NCI-H1105 treated with DMSO at 0.1 percent for 48 hours (cell line): ENCODE measurements around the gene NUP37.
"Not testable (repeated sequence)": the region's sequence is repeated elsewhere in the genome, so short reads cannot be mapped to it uniquely, and the experiment has no call there.

Experiments used
- DNase-seq: peaks from one replicate; lab custom pipeline; 2025; lab: John Stamatoyannopoulos, UW

NUP37 gene, protein sequence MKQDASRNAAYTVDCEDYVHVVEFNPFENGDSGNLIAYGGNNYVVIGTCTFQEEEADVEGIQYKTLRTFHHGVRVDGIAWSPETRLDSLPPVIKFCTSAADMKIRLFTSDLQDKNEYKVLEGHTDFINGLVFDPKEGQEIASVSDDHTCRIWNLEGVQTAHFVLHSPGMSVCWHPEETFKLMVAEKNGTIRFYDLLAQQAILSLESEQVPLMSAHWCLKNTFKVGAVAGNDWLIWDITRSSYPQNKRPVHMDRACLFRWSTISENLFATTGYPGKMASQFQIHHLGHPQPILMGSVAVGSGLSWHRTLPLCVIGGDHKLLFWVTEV

DNA sequence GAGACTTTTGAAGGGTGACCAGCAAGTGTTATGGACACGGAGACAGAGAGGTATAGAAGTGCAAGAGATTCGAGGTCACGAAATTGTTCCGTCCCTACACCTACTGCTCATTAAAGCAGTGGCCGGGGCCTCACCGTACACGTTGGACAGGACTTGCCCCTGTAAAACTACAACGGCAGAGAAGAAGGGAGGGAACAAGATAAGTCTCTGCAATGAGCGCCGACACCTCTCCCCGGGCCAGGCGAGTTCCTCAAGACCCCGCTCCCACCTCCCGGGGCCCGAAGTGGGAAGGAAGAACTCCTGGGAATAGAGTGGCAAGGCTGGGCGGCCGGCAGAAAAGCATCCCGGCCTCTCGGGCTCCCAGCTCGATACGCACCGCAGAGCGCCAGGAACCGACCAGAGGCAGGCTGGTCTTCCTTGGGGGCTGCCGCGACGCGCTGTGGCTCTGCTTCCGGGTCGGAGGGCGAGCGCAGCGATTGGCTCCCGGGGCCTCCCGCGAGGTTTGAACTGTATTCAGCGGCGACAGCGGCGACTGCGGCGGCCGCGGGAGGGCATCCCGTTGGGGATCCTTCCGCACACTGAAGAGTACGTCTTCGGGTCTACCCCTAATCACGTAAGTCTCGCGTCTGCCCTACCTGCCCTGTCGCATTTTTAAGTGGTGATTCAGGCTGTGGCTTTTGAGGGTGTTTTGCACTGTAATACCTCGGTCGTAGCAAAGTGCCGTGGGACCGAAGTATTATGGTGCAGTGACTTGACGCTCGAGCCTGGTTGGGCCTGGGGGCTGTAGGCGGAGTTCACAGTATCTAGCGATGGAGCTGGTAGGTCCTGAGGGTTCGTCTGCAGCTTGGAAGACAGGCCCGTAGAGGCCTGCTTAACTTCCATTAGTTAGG is at the start of gene NUP37, which contains the start of gene PARPBP:
Gene NUP37 (minus strand): TSS at position 441 of the 890 bp plus-strand sequence. CDS start 1,596 bp downstream, outside the sequence.
Gene PARPBP (plus strand): TSS at position 510 of the 890 bp plus-strand sequence. CDS start 3,706 bp downstream, outside the sequence.
- DNase-seq: peak; percentile 90

DNA sequence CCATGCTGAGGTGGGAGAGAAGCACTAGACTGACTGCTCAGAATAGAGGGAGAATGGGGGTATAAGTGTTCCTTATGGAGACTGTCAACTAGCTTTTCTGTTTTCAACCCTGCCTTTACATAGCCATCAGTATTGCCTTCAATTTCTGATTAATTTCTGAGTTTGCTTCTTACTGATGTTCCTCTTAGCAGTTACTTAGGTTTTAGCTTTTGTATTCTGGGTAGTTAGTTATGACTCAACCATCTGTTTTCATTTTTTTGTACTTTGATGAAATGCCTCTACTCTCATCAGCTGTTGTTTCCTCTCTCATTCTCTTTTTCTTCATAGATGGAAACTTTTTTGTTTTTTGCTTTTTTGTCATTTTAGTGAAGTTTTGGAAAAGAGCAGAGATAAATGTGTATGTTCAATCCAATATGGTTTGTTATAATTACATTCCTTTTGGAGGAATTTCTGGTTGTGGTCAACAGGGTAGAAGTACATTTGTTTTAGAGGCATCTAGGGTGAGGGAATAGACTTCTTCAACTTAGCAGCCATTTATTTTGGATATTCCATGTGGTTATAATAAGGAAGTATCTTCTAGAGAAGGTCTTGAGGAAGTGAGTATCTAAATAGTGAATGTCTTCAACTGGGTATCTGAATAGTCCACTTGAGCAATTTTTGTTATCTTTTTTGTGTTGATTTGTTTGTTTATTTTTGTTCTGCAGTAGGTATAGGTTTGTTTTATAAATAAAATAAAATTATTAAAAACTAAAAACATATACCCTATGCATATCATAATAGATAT is 48.1 kb upstream of the NUP37 start:
- no peak for DNase-seq

- no peak for DNase-seq
Observed at GRCh38 chr12:102163383-102163782, 43.5 kb upstream of the NUP37 start.

DNA sequence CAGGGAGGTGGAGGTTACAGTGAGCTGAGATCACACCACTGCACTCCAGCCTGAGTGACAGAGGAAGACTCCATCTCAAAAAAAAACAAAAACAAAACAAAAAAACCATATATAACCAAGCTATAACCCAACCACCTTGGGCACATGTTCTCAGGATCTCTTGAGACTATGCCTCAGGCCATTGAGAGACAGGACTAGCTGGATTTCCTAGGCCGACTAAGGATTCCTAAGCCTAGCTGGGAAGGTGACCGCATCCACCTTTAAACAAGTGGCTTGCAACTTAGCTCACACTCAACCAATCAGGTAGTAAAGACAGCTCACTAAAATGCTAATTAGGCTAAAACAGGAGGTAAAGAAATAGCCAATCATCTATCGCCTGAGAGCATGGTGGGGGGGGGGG is 35.3 kb upstream of the NUP37 start:
- DNase-seq: not testable (repeated sequence)

- DNase-seq: not testable (repeated sequence)
Observed at GRCh38 chr12:102147062-102147587, 27.2 kb upstream of the NUP37 start.

DNA sequence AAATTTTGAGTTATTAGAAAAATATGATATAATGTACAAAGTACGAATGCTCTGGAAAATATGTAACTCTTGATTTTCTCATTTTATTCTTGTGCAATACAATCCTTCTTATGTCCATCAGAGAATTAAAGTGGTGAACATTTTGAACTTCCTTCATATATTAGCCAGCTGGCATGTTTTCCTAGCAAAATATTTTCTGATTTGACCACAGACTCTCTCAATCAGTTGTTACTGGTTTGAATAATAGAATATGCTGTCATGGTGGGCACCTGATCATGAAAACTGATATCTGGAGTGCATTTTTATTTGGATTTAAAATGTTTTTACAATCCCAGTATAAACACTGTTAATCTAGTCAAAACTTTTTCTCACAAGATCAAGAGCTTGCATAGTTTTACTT is 24.3 kb upstream of the NUP37 start:
- no peak for DNase-seq

DNA sequence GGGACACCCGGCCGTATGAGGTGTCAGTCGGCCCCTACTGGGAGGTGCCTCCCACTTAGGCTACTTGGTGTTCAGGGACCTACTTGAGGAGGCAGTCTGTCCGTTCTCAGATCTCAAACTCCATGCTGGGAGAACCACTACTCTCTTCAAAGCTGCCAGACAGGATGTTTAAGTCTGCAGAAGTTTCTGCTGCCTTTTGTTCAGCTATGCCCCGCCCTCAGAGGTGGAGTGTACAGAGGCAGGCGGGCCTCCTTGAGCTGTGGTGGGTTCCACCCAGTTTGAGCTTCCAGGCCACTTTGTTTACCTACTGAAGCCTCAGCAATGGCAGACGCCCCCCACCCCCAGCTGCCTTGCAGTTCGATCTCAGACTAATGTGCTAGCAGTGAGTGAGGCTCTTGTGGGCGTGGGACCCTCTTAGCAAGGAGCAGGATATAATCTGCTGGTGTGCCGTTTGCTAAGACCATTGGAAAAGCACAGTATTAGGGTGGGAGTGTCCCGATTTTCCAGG is 23.0 kb upstream of the NUP37 start:
- DNase-seq: not testable (repeated sequence)

GRCh38 chr12:102137619-102138018 is 17.7 kb upstream of the NUP37 start:
- not testable (repeated sequence) for DNase-seq

GRCh38 chr12:102131442-102131841 is 11.5 kb upstream of the NUP37 start:
- not testable (repeated sequence) for DNase-seq

DNA sequence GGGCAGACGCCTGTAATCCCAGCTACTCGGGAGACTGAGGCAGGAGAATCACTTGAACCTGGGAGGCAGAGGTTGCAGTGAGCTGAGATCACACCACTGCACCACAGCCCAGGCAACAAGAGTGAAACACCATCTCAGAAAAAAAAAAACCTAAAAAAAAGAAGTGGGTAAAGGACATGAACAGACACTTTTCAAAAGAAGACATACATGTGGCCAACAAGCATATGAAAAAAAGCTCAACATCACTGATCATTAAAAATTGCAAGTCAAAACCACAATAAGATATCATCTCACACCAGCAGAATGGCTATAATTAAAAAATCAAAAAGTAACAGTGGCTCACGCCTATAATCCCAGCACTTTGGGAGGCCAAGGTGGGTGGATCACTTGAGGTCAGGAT is 10.8 kb upstream of the NUP37 start:
- not testable (repeated sequence) for DNase-seq

DNA sequence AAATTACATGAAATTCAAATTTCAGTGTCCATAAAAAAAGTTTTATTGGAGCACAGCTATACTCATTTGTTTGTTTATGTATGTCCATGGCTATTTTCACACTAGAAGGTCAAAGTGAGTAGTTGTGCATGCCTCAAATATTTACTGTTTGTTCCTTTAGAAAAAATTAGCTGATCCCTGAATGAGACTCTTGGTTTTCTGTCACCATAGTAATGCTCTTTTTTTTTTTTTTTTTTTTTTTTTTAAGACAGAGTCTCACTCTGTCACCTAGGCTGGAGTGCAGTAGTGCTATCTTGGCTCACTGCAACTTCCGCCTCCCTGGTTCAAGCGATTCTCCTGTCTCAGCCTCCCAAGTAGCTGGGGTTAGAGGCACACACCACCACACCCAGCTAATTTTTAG is 1.4 kb upstream of the NUP37 start:
- not testable (repeated sequence) for DNase-seq

DNA sequence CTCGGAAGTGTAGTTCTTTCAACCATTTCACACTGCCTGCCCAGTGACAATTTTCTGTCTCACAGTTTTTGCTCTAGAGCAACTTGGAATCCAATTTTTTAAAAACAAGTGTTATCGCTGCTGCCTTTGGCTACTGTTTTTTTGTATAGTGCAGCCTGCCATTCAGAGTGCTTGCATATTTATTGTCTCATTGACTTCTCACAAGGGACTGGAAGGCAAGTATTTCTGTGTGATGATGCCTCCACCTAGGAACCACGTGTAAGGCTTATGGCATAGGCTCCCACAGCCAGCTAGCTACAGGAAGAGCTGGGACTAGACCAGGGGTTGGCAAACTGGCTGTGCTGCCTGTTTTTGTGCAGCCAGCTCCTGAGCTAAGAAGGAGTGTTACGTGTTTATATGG is 972 bp upstream of the NUP37 start:
- DNase-seq: peak; percentile 14

DNA sequence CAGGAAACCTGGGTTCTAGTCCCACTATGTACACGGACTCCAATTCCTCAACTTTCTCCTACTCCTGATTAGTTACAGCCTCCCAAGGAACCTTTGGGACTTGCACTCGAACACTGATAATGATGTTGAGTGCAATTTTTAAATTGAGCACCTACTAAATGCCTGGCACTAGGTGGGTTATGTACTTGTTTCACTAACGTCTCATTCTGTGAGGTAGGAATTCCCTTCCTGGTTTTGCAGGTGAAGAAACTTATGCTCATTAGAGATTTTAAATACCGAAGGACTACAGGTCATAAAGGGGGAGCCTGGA is 605 bp upstream of the NUP37 start:
- peak; percentile 40 for DNase-seq

DNA sequence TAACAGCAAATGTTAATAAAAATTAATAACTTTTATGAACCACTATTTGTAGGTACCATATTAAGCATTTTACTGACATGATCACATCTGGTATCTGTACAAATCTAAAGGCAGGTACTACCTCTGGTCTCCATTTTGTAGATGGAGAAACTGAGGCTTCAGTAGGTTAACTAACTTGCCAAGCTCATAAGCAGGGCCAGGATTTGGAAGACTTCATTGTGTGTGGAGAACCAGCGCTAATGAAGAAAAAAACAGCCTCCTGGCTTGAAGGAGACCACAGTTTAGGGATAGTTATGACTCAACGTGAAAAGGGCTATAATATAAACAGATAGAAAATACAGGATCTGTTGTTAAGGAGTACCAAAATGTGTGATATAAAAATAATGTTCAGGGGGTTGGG is 1.0 kb downstream of the NUP37 start:
- DNase-seq: no peak

DNA sequence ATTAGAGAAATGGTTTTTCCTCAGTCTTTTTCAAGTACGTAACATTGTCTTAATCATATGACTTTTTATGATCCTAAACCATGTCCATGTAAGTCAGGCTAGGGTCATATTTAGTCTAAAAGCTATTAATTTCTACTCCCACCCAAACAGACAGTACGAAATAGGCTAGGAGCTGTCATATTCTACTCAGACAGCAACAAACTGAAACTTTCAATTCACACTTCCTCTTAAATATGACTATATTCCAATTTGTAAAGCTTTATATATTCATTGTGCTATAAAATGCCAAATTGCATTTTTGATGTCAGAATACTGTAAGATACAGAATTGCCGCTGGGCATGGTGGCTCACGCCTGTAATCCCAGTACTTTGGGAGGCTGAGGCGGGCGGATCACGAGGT is 3.5 kb downstream of the NUP37 start:
- no peak for DNase-seq

- no peak for DNase-seq
Observed at GRCh38 chr12:102114212-102114611, 5.7 kb downstream of the NUP37 start.

GRCh38 chr12:102110782-102111181 is 9.1 kb downstream of the NUP37 start:
- no peak for DNase-seq

DNA sequence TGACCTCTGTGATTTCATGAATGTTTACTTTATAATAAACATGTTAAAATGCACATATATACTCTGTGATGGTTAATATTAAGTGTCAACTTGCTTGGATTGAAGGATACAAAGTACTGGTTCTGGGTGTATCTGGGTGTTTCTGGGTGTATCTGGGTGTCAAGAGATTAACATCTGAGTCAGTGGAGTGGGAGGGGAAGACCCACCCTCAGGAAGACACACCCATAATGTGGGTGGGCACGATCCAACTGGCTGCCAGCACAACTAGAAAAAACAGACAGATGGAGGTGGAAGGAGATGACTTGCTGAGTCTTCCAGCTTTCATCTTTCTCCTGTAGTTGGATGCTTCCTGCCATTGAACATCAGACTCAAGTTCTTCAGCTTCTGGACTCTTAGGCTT is 11.9 kb downstream of the NUP37 start:
- DNase-seq: no peak

DNA sequence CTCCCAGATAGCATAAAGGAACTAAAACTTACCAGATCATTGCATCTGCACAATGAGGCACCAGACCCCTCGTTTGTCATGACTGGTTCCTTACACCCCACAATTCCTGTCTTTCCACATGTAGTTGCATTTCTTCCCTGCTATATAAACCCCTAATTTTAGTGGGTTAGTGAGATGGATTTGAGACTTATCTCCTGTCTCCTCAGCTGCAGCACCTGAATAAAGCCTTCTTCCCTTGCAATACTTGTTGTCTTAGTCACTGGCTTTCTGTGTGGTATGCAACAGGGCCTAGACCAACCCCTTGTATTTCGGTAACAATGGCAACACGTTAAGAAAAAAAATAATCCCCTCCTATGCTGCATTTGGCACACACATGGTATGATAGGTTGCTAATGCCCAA is 13.0 kb downstream of the NUP37 start:
- DNase-seq: no peak

DNA sequence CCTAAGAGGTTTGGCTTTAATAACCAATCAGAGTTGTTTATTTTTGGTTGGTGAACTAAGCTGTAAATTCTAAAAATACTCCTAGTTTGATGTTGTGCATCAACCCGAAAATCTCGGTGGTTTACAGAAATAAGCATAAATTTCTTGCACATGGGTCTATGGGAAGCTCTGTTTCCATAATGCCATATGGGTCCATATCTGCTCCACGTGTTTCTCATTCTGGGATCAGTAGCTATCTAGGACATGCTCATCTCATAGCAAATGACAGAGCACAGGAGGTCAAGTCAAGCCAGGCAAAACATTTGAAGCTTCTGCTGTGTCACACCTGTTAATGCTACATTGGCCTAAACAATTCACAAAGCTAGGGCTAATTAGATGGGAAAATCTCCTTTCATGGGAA is 23.1 kb downstream of the NUP37 start:
- no peak for DNase-seq

GRCh38 chr12:102095677-102096263 is 24.1 kb downstream of the NUP37 start:
- DNase-seq: peak; percentile 37
